IMR-90 (cell line): Measurements from ENCODE around the gene SCGB1A1. TPM values are rescaled to one million over a fixed set of nuclear protein-coding genes. Genes with fewer than 3 reads are reported as not detected.

ENCODE experiments used
- ATAC-seq: fragments of 200-7000 bp; cut with Tn5 transposase; 2 replicates; pipeline ENCODE4 v1.9.1; 2020; ENCODE audit warnings: low read depth, mild to moderate bottlenecking, moderate library complexity
- BruUV-seq: library from RNA; stranded (reverse); fragments of 400-500 nt; replicated peaks from 2 replicates; lab custom pipeline; 2021; lab: Mats Ljungman, UMichigan
- CTCF ChIA-PET: fragments of 300-600 bp; formaldehyde crosslinking; extraction: SDS; loops from one replicate; lab custom pipeline; 2021; ENCODE audit warnings: antibody characterized with exemption; lab: Yijun Ruan, JAX
- POLR2A ChIA-PET: fragments of 300-600 bp; sonication (Branson Sonifier 250); formaldehyde crosslinking; loops from one replicate; lab custom pipeline; 2022; ENCODE audit warnings: antibody characterized with exemption; ENCODE audit not compliant: unreplicated experiment; lab: Charles Lee
- DNase-seq: peaks from one replicate; pipeline ENCODE4 v3.0.0; 2013
- H2AFZ ChIP-seq: replicated peaks from 2 replicates; pipeline ENCODE3; 2013; ENCODE audit warnings: low read length, mild to moderate bottlenecking; ENCODE audit not compliant: poor library complexity
- H2AK5ac ChIP-seq: 2 replicates; pipeline ENCODE4 v1.6.1; 2013; ENCODE audit warnings: low read depth, low read length, inconsistent platforms
- H2AK9ac ChIP-seq: replicated peaks from 2 replicates; pipeline ENCODE3; 2013; ENCODE audit warnings: mild to moderate bottlenecking, low read depth, low read length, moderate library complexity; ENCODE audit not compliant: poor library complexity
- H2BK120ac ChIP-seq: 2 replicates; pipeline ENCODE4 v1.6.1; 2013; ENCODE audit warnings: low read depth, low read length, inconsistent platforms
- H2BK15ac ChIP-seq: 3 replicates; pipeline ENCODE4 v1.6.1; 2013; ENCODE audit warnings: low read depth, low read length, inconsistent platforms
- H2BK20ac ChIP-seq: 2 replicates; pipeline ENCODE4 v1.6.1; 2013; ENCODE audit warnings: low read depth, mild to moderate bottlenecking, inconsistent platforms, low read length, moderate library complexity
- H2BK5ac ChIP-seq: 2 replicates; pipeline ENCODE4 v1.6.1; 2013; ENCODE audit warnings: mild to moderate bottlenecking, low read depth, low read length, inconsistent platforms; ENCODE audit not compliant: poor library complexity, severe bottlenecking
- H3K14ac ChIP-seq: replicated peaks from 2 replicates; pipeline ENCODE4 v1.6.1; 2013; ENCODE audit warnings: low read depth, low read length, inconsistent platforms
- H3K18ac ChIP-seq: 2 replicates; pipeline ENCODE4 v1.6.1; 2013; ENCODE audit warnings: low read depth, low read length, control low read depth
- H3K23ac ChIP-seq: 2 replicates; pipeline ENCODE4 v1.6.1; 2013; ENCODE audit warnings: low read depth, low read length, inconsistent platforms
- H3K27ac ChIP-seq: 2 replicates; pipeline ENCODE4 v1.5.1; 2013; ENCODE audit warnings: mild to moderate bottlenecking, control low read depth, low read length; ENCODE audit not compliant: insufficient read depth
- H3K27me3 ChIP-seq: 2 replicates; pipeline ENCODE4 v1.6.1; 2013; ENCODE audit warnings: low read length; ENCODE audit not compliant: control insufficient read depth, insufficient read depth
- H3K36me3 ChIP-seq: 2 replicates; pipeline ENCODE4 v1.6.1; 2013; ENCODE audit warnings: low read length, mixed read lengths; ENCODE audit not compliant: control insufficient read depth, insufficient read depth
- H3K4ac ChIP-seq: 2 replicates; pipeline ENCODE4 v1.6.1; 2013; ENCODE audit warnings: low read depth, low read length, inconsistent platforms
- H3K4me1 ChIP-seq: 2 replicates; pipeline ENCODE4 v1.6.1; 2013; ENCODE audit warnings: low read length, mixed read lengths; ENCODE audit not compliant: control insufficient read depth, insufficient read depth
- H3K4me2 ChIP-seq: 2 replicates; pipeline ENCODE4 v1.6.1; 2013; ENCODE audit warnings: low read depth, mild to moderate bottlenecking, control low read depth, low read length, moderate library complexity
- H3K4me3 ChIP-seq: 2 replicates; pipeline ENCODE4 v1.5.1; 2013; ENCODE audit warnings: low read depth, mild to moderate bottlenecking, control low read depth, low read length, moderate library complexity; ENCODE audit not compliant: insufficient read depth
- H3K56ac ChIP-seq: 2 replicates; pipeline ENCODE4 v1.6.1; 2013; ENCODE audit warnings: low read length, inconsistent platforms; ENCODE audit not compliant: insufficient read depth; ENCODE audit errors: extremely low read depth
- H3K79me1 ChIP-seq, 2 experiments: 2 replicates each; pipeline ENCODE4 v1.6.1; 2013; ENCODE audit warnings: low read length in 2 of 2, inconsistent platforms in 1 of 2, low read depth in 1 of 2
- H3K9ac ChIP-seq: 2 replicates; pipeline ENCODE4 v1.6.1; 2013; ENCODE audit warnings: low read depth, low read length, control low read depth
- H3K9me1 ChIP-seq: 2 replicates; pipeline ENCODE4 v1.6.1; 2013; ENCODE audit warnings: low read length, inconsistent platforms; ENCODE audit not compliant: insufficient read depth
- H3K9me3 ChIP-seq: 2 replicates; pipeline ENCODE4 v1.6.1; 2013; ENCODE audit warnings: low read length; ENCODE audit not compliant: control insufficient read depth, insufficient read depth
- H4K20me1 ChIP-seq: 2 replicates; pipeline ENCODE4 v1.6.1; 2013; ENCODE audit warnings: low read length, inconsistent platforms; ENCODE audit not compliant: insufficient read depth
- H4K5ac ChIP-seq: 2 replicates; pipeline ENCODE4 v1.6.1; 2013; ENCODE audit warnings: mild to moderate bottlenecking, low read depth, low read length, control low read depth
- H4K8ac ChIP-seq, 2 experiments: 2 replicates each; pipeline ENCODE4 v1.6.1; 2013; ENCODE audit warnings: low read depth in 2 of 2, low read length in 2 of 2, control low read depth in 1 of 2, inconsistent platforms in 1 of 2
- H4K91ac ChIP-seq: 2 replicates; pipeline ENCODE4 v1.6.1; 2013; ENCODE audit warnings: low read depth, low read length, inconsistent platforms; ENCODE audit not compliant: insufficient read depth
- CEBPB ChIP-seq: IDR thresholded peaks from 2 replicates; pipeline ENCODE4 v1.6.1; 2012; ENCODE audit warnings: low read depth, low read length, improper control_type of control experiment
- CTCF ChIP-seq: conservative IDR thresholded peaks from 2 replicates; pipeline ENCODE4 v1.5.1; 2012; ENCODE audit warnings: mild to moderate bottlenecking, low read depth, low read length, improper control_type of control experiment
- NFE2L2 ChIP-seq: fragments of 150-350 bp; IDR thresholded peaks from 2 replicates; pipeline ENCODE4 v1.6.1; 2016; ENCODE audit warnings: low read depth, mild to moderate bottlenecking, low read length
- RAD21 ChIP-seq: IDR thresholded peaks from 2 replicates; pipeline ENCODE4 v1.6.1; 2012; ENCODE audit warnings: low read length, improper control_type of control experiment
- WGBS, 2 experiments: methylation state at CpG; one replicate each; pipeline versions ENCODE4 v1.1.5 to v1.1.7; 2013; ENCODE audit warnings: missing lambda C conversion rate in 2 of 2; ENCODE audit not compliant: insufficient read length in 1 of 2; ENCODE audit errors: extremely low coverage in 2 of 2; 5-methylcytosine and 5-hydroxymethylcytosine counted together
- dilution Hi-C: fragments of 300-500 bp; cut with HindIII; formaldehyde crosslinking; loops from one replicate; pipeline ENCODE4 v1.14.3; 2018; ENCODE audit warnings: low sequenced_read_pairs; ENCODE audit not compliant: unreplicated experiment
- in situ Hi-C: fragments of 300-500 bp; cut with MboI; formaldehyde crosslinking; loops from 3 replicates; pipeline ENCODE4 v1.14.3; 2019; ENCODE audit warnings: low sequenced_read_pairs, inconsistent platforms, mixed read lengths
- intact Hi-C: fragments of 100-400 bp; cut with micrococcal nuclease; formaldehyde crosslinking; loops from 2 replicates; pipeline ENCODE4 v1.10.0; 2022
- polyA plus RNA-seq, 3 experiments: library from polyadenylated mRNA; depleted of rRNA; stranded (reverse); fragments of >200 nt; gene quantifications; 2 replicates each; pipeline ENCODE4 v1.2.3, GENCODE V29; 2012; ENCODE audit warnings: low replicate concordance in 1 of 3
- total RNA-seq: library from RNA; depleted of rRNA; stranded (reverse); fragments of >200 nt; gene quantifications from 2 replicates; pipeline ENCODE4 v1.2.3, GENCODE V29; 2012
- TF ChIP-seq, protein P1 (sequence below): fragments of 150-350 bp; IDR thresholded peaks from 2 replicates; pipeline ENCODE4 v1.6.1; 2016; ENCODE audit warnings: low read depth, mild to moderate bottlenecking, low read length, moderate library complexity, borderline replicate concordance

Gene SCGB1A1
- total and polyA plus RNA-seq, 2 of the 4 experiments (the other 2 are of a cell fraction), result not detected

- Histone ChIP-seq H4K91ac (peak overlapping the region; percentile 90), H3K27ac (peak overlapping the region; percentile 55), H4K8ac (peak overlapping the region; percentile 76 to 91), H2BK120ac (peak overlapping the region; percentile 96), H3K36me3 (no peaks in the 10 kb centered on the region), H3K14ac (peak overlapping the region; percentile 87), H3K9me3 (no peaks in the 10 kb centered on the region), H2AFZ (peak overlapping the region; percentile 96), H3K18ac (peak overlapping the region; percentile 56), H3K4ac (peak overlapping the region; percentile 94), H3K56ac (peak overlapping the region; percentile 57; the same call in 1 of the 2 replicates), H4K5ac (peak overlapping the region; percentile 45), H4K20me1 (no peaks in the 10 kb centered on the region), H3K4me2 (no peak overlapping the region; the same call in 1 of the 2 replicates), H3K79me1 (peaks cover 0 to 28% of the 10 kb centered on the region in 2 experiments; a peak in 3 of 4 replicates), H2BK5ac (peak overlapping the region; percentile 38), H3K4me3 (no peak overlapping the region), H3K27me3 (no peaks in the 10 kb centered on the region), H3K9me1 (peaks cover 19% of the 10 kb centered on the region), H3K23ac (peak overlapping the region; percentile 89), H3K4me1 (peaks cover 21% of the 10 kb centered on the region), H3K9ac (peak overlapping the region; percentile 10; the same call in 1 of the 2 replicates), H2AK9ac (peak overlapping the region; percentile 83), H2AK5ac (peak overlapping the region; percentile 97), H2BK15ac (peak overlapping the region; percentile 61), H2BK20ac (peak overlapping the region; percentile 80)
- intact Hi-C loops, result no loop called here
- TF ChIP-seq, protein P1, sequence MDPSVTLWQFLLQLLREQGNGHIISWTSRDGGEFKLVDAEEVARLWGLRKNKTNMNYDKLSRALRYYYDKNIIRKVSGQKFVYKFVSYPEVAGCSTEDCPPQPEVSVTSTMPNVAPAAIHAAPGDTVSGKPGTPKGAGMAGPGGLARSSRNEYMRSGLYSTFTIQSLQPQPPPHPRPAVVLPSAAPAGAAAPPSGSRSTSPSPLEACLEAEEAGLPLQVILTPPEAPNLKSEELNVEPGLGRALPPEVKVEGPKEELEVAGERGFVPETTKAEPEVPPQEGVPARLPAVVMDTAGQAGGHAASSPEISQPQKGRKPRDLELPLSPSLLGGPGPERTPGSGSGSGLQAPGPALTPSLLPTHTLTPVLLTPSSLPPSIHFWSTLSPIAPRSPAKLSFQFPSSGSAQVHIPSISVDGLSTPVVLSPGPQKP, result no peak
- TF ChIP-seq RAD21 (0 out of 2 replicates have a peak, but pooled peaks have one; percentile 5), CTCF (0 out of 2 replicates have a peak, but pooled peaks have one; percentile 13), NFE2L2 (no peak), CEBPB (peak; percentile 48; the same call in 1 of the 2 replicates)
- BruUV-seq, result no TSS peak
- dilution Hi-C loops, result no loop called here
- DNase-seq (peak; percentile 77), ATAC-seq (peak; percentile 28)
- ChIA-PET POLR2A (interaction anchor here (0.7 to 1.0 kb wide), 2 partner anchors 15 to 135 kb away, joined by 3 to 5 read pairs; no protein-coding TSS in a partner anchor), CTCF (interaction anchor here (1.7 kb wide), 1 partner anchor 15 kb away, joined by 4 read pairs; no protein-coding TSS in a partner anchor)
- in situ Hi-C loops, result no loop called here
- 71% methylated on average over 9 of the region's 23 CpGs; no CpG with 5 or more reads in 1 of the 2 experiments for WGBS, 2 experiments
Measured at GRCh38 chr11:62439785-62440602, 21.2 kb downstream of the SCGB1A1 start.
